ENCODE results near the gene RIMOC1. TPM values are rescaled to one million over a fixed set of nuclear protein-coding genes. Genes with fewer than 3 reads are reported as not detected.

The RIMOC1 gene
- total and polyA plus RNA-seq, 10 of the 15 experiments (the other 5 are each of a cell fraction or from before 2014, with no cell fraction given), result 3.9 to 33.1 (median 16.0) TPM

GRCh38 chr5:41883243-41883642 lies 20.9 kb upstream of the RIMOC1 start:
- intact Hi-C loops (cut with micrococcal nuclease; ENCODE audit: unreplicated experiment), result no loop called here
- ChIA-PET POLR2A (interaction anchor here (0.8 kb wide), 1 partner anchor 10 kb away, joined by 3 read pairs; no protein-coding TSS in a partner anchor), SMC1A (ENCODE audit: uncharacterized antibody, unreplicated experiment) (interaction anchor here (0.6 to 1.3 kb wide), 5 partner anchors 9 to 703 kb away, joined by 3 to 6 read pairs (median 3); no protein-coding TSS in a partner anchor), RAD21 (ENCODE audit: unreplicated experiment) (no interaction called here), CTCF (interaction anchor here (1.9 kb wide), 1 partner anchor 9 kb away, joined by 6 read pairs; no protein-coding TSS in a partner anchor)
- FAIRE-seq (no peak), ATAC-seq (no peak), DNase-seq (ENCODE audit: low read depth, low spot score) (no peak)
- no peaks in the 10 kb centered on the region for H3K36me3 ChIP-seq (ENCODE audit: control insufficient read depth in 2 of 2, insufficient read depth in 2 of 2, low read length in 1 of 2)
- no peaks in the 10 kb centered on the region for H3K27me3 ChIP-seq (replicated peaks in 1 of 2; ENCODE audit: control insufficient read depth in 2 of 2, insufficient read depth in 2 of 2, low read length in 1 of 2)
- no peak overlapping the region for H3K9ac ChIP-seq (ENCODE audit: control insufficient read depth, insufficient read depth, low read length)
- H2AFZ ChIP-seq (ENCODE audit: control insufficient read depth, low read depth, low read length), result no peak overlapping the region
- H3K4me1 ChIP-seq (ENCODE audit: control insufficient read depth, insufficient read depth, low read length), result no peaks in the 10 kb centered on the region
- H3K27ac ChIP-seq (ENCODE audit: control insufficient read depth, insufficient read depth), result no peak overlapping the region
- no peaks in the 10 kb centered on the region for H3K9me3 ChIP-seq (replicated peaks; ENCODE audit: control insufficient read depth, insufficient read depth, low read length)
- H4K20me1 ChIP-seq (ENCODE audit: control insufficient read depth, insufficient read depth), result no peaks in the 10 kb centered on the region
- WGBS (ENCODE audit: insufficient coverage, insufficient replicate concordance, low lambda C conversion rate, missing lambda C conversion rate), result 74% methylated on average over 3 of the region's 3 CpGs
- H3K4me3 ChIP-seq, result no peak overlapping the region
- in situ Hi-C loops (cut with MboI), result no loop called here
- H3K4me2 ChIP-seq (ENCODE audit: control insufficient read depth, insufficient read depth), result no peak overlapping the region
- no peaks in the 10 kb centered on the region for H3K79me2 ChIP-seq (ENCODE audit: control insufficient read depth, insufficient read depth, low read length)
- BruUV-seq (replicated peaks), result no TSS peak
- no peak for TF ChIP-seq NR2C2 (IDR thresholded peaks at IDR 0.05; ENCODE audit: borderline replicate concordance, control insufficient read depth, insufficient read length, low read depth)
- TF ChIP-seq MEF2B (IDR thresholded peaks at IDR 0.05; ENCODE audit: partially characterized antibody, poor library complexity, severe bottlenecking), result no peak
- TF ChIP-seq PML (IDR thresholded peaks at IDR 0.05; ENCODE audit: low read length), result no peak
- TF ChIP-seq CUX1 (IDR thresholded peaks at IDR 0.05; ENCODE audit: insufficient replicate concordance, low read depth, low read length), result no peak
- TF ChIP-seq HDAC2 (IDR thresholded peaks at IDR 0.05), result no peak
- TF ChIP-seq MYC (IDR thresholded peaks at IDR 0.05; ENCODE audit: insufficient read depth, insufficient read length, insufficient replicate concordance, low read length, severe bottlenecking), result no peak
- no peak for TF ChIP-seq TAF1 (IDR thresholded peaks at IDR 0.05; ENCODE audit: borderline replicate concordance, low read depth, low read length)
- TF ChIP-seq LARP7 (IDR thresholded peaks at IDR 0.05), result no peak
- TF ChIP-seq, protein P1, sequence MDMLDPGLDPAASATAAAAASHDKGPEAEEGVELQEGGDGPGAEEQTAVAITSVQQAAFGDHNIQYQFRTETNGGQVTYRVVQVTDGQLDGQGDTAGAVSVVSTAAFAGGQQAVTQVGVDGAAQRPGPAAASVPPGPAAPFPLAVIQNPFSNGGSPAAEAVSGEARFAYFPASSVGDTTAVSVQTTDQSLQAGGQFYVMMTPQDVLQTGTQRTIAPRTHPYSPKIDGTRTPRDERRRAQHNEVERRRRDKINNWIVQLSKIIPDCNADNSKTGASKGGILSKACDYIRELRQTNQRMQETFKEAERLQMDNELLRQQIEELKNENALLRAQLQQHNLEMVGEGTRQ (IDR thresholded peaks at IDR 0.05; ENCODE audit: borderline replicate concordance, low read depth, low read length), result no peak
- TF ChIP-seq, protein P2, sequence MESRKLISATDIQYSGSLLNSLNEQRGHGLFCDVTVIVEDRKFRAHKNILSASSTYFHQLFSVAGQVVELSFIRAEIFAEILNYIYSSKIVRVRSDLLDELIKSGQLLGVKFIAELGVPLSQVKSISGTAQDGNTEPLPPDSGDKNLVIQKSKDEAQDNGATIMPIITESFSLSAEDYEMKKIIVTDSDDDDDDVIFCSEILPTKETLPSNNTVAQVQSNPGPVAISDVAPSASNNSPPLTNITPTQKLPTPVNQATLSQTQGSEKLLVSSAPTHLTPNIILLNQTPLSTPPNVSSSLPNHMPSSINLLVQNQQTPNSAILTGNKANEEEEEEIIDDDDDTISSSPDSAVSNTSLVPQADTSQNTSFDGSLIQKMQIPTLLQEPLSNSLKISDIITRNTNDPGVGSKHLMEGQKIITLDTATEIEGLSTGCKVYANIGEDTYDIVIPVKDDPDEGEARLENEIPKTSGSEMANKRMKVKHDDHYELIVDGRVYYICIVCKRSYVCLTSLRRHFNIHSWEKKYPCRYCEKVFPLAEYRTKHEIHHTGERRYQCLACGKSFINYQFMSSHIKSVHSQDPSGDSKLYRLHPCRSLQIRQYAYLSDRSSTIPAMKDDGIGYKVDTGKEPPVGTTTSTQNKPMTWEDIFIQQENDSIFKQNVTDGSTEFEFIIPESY (IDR thresholded peaks at IDR 0.05), result no peak
- no peak for TF ChIP-seq POLR2AphosphoS2 (IDR thresholded peaks at IDR 0.05; ENCODE audit: low read depth, low read length)
- no peak for TF ChIP-seq HDAC6 (IDR thresholded peaks at IDR 0.05; ENCODE audit: unreplicated experiment)
- TF ChIP-seq WRNIP1 (IDR thresholded peaks at IDR 0.05; ENCODE audit: borderline replicate concordance, low read depth, low read length), result no peak
- TF ChIP-seq, protein P3, sequence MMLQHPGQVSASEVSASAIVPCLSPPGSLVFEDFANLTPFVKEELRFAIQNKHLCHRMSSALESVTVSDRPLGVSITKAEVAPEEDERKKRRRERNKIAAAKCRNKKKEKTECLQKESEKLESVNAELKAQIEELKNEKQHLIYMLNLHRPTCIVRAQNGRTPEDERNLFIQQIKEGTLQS (IDR thresholded peaks at IDR 0.05; ENCODE audit: borderline replicate concordance, extremely low read depth, low read depth, low read length), result no peak
- no peak for TF ChIP-seq RBBP5 (conservative IDR thresholded peaks at IDR 0.05)
- TF ChIP-seq MTA2 (IDR thresholded peaks at IDR 0.05; ENCODE audit: low read depth), result no peak
